HG03159 (cell line): ENCODE results near the gene PGLYRP4.
"Not testable (repeated sequence)": the region's sequence is repeated elsewhere in the genome, so short reads cannot be mapped to it uniquely, and the experiment has no call there.

Experiments
- ATAC-seq: cut with Tn5 transposase; IDR thresholded peaks from one replicate; pipeline ENCODE4 v1.9.1; 2021; ENCODE audit warnings: mild to moderate bottlenecking, moderate library complexity; ENCODE audit not compliant: unreplicated experiment

The PGLYRP4 gene

DNA sequence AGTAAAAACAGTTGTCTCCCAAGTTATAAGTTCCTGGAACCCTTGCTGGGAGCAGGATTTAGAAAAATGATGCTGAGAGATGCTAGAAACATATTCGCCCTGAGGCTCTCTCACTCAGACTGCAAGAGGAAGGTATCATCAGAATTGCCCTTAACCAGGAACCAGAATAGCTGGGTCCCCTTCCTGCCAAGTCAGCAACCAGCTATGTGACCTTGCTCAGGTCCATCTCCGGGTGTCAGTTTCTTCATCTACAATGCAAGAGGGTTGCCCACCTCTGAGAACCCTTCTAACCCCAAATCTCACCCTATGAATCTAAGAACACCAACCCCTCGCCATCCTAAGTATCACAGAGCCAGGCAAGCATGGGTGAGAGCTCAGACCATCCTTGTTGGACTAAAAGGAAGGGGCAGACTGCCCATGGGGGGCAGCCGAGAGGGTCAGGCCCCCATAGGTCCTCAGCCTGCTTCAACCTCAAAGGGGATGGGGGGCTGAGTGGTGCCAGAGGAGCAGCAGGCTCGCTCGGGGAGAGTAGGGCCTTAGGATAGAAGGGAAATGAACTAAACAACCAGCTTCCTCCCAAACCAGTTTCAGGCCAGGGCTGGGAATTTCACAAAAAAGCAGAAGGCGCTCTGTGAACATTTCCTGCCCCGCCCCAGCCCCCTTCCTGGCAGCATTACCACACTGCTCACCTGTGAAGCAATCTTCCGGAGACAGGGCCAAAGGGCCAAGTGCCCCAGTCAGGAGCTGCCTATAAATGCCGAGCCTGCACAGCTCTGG, 8.6 kb upstream of the PGLYRP4 start:
- ATAC-seq: no peak

DNA sequence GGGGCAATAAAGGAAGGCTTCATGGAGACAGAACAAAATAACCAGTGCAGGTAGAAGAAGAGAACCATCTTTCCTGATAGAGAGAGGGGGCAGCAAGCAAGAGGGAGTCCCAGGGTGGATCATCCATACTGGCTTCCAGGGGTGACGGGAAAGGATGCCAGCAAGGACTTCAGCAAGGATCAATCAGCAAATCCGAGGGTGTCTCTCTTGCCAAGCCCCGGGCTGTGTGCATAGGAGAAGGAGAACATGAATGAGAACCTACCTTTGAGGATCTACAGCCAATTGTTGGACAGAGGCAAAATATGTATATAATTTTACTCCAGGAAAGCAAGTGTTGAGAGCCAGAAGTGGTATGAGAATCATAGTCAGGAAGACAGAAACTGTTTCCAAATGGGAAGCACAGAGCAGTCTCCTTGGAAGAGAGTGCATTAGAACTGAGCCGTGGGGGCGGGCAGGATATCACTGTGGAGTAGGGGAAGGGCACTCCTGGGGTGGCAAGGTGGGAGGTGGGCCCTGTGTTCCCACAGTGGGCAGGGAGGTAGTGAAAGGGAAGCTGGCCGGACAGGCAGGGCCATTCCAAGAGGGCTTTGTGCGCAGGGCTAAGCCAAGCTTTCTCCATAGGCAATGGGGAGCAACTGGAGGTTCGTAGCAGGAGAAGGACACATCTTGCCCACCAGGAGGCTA, 7.9 kb upstream of the PGLYRP4 start:
- ATAC-seq: no peak

DNA sequence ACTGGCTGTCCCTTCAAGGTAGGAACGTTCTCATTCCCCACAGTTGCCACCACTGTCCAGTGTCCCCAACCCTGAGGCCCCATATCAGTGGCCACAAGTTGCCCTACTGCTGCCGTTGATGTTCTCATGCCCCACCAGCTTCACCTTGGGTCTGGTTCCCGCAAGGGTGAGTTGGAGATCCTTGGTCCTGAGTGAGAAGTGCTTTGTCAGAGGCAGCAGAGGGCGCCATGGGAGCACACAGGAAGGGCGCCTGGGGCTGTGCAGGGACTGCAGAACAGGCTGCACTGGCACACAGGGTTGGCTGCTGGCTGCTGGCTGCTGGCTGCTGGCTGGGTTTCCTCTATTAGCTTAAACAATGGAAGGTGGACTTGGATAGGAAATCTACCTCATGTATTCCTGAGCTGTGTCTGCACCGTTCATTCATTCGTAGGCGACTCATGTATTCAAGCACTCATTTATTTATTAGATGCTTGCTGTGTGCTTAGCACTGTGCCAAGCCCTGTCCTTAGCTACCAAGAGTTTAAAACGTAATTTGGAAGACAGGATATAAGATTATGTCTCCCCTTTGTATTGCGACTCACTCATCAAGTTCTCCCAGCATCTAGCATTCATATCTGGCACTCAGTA, 6.9 kb upstream of the PGLYRP4 start:
- ATAC-seq: no peak

DNA sequence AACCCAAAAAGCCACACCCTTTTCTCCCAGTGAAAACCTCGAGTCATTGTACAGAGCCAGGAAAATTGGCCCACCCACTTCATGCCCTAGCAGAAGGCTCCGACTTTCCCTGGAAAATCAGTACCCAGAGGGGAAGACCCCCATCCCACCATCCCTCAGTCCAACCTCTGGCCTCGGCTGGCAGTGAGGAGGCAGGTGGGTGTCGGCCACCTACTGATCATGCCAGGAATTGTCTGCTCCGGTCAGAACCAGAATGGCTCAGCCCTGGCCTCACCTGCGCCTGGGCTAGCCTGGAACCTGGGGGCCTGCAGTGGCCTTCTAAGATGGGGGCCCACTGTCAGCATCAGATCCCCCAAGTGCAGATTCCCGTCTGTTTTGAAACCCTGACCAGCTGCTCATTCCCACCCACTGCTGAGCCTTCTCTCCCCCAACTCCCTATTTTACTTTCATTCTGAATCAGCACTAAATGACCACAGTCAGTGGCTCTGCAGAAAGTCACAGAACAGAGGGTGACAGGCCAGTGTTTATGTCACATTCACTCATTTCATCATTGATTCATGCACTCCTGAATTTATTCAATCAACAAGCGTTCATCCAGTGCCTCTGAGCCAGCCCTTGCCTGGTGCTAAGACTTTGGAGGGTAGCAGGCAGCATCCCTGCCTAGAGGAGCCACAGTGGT, 6.0 kb upstream of the PGLYRP4 start:
- no peak for ATAC-seq

DNA sequence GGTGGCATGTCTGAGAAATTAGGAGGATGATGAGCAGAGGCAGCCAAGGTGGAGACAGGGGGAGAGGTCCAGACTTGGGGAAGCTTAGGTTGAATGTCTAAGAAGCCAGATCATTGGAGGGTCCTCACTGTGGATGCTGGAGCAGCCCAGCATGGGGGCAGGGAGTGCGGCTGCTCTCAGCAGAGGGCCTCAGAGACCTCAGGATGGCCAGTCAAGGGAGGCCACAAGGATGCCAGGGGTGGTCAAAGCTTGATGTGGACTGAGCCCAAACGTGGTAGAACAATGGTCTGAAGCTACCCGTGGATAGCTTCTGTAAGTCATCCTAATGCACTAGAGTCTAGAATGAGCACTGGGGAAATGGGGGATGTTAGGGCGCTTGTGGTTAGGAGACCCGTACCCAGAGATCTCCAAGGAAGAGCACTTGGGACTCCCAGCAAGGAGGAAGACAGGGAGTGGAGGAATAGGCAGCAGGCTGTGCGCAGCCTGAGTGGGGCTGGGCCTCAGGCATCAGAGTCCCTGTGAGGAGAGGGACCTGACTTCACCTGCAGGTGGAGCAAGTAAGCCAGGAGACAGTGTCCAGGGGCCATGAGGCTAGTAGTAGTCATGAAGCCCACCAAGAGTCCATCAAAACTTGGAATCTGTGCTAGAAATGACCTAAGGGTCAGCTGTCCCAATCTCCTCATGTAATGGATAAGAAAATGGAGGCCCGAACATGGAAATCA, 4.7 kb upstream of the PGLYRP4 start:
- no peak for ATAC-seq

DNA sequence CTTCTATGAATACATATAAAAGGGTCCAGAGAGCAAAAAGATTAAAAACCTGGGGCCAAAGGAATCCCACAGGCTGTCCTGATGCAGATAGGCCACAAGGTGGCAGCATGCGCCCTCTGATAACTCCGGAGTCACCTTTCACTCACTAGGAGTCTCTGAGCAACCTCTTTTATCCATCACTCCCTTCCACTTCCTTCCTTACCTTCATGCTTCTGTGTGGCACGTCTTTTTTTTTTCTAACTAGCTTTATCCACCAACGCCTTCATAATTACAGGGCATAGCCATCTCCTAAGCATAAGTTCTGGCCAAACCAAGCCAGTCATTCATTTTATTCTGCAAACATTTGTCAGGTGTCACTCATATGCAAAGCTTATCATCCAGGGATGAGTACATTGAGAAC, 3.9 kb upstream of the PGLYRP4 start:
- no peak for ATAC-seq

DNA sequence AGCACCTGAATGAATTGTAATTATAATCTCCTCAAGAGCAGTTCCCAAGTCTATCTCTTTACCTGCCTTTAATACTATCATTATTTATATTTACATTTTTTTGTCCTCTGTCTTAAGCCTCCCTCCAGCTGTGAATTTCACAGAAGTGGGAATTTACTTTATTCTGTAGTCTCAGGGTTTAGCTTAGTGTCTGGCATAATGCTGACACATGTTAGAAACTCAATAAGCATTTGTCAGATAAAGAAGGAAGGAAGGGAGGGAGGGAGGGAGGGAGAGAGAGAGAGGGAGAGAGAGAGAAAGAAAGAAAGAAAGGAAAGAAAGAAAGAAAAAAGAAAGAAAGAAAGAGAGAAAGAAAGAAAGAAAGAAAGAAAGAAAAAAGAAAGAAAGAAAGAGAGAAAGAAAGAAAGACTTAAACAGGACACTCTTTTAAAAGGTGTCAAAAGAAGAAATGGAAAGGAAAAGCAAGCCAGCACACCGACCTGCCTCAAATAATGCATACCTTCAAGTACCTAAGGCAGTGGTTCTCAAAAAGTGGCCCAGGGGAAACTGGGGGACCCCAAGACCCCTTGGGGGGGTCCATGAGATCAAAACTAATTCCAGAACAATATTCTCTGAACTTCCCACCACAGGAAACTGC, 1.8 kb upstream of the PGLYRP4 start:
- ATAC-seq: no peak

DNA sequence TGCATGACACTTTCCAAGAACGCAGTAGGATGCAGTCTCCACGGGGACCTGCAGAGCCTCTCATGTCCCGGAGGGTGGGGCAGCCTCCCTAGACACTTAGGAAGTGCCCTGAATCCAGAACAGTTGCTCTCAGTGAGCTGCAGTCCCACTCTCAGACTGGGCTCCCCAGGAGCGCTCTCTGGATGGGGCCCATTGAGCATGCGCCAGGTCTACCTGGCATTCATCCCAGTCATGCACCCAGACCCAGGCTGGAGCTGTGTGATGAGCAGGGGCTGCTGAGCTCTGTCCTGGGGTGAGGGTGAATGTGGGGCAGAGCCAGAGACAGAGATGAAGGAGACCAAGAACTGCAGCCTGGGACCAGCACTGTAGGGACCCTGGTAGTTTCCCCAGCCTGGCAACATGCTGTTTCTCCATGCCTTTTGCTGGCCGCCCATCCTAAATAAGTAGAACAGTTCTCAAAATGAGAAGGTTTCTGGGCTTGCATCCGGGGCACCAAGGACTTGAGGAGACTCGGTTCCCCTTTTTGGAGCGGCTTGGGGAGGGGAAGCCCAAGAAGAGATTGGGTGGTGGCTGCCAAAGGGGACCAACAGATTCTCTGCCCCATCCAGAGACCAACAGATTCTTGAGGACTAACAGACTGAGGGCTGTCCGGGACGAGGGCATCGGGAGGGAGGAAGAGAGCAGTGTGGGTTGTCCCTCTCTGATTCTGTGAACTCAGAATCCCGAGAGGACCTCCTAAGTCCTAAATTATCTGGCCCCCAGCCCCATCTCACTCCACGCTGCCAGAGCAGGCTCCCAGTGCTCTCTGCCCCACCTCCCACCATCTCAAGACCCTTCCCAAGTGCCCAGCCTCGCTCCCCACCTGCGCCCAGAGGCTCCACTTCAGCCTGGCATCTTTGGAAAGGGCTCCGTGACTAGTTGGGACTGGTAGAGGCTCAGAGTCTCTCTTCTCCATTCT, 1.0 kb upstream of the PGLYRP4 start:
- ATAC-seq: no peak

DNA sequence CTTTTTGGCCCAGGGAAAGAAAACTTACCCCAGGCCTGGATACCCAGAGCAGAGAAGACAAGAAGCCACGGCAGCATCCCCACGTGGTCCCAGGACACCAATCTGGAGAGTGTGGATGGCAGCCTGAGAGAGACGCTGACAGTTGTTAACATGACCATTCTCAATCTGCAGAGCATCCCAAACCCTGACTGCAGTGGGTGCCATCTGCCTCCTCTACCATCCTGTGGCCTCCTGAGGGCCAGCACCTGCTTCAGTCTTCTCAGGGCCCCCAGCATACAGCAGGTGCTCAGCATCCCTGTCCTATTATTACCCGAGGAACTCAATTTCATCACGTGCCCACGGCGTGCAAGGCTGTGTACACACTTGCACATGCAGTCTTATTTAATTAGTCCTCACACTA, 785 bp downstream of the PGLYRP4 start:
- no peak for ATAC-seq

DNA sequence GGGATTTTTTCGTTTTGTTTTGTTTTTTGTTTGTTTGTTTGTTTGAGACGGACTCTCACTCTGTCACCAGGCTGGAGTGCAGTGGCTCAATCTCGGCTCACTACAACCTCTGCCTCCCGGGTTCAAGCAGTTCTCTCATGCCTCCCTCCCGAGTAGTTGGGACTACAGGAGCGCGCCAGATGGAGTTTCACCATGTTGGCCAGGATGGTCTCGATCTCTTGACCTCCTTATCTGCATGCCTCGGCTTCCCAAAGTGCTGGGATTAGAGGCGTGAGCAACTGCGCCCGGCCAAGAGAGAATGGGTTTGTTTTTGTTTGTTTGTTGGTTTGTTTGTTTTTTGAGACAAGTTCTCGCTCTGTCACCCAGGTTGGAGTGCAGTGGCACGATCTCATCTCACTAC, 1.6 kb downstream of the PGLYRP4 start:
- ATAC-seq: not testable (repeated sequence)

DNA sequence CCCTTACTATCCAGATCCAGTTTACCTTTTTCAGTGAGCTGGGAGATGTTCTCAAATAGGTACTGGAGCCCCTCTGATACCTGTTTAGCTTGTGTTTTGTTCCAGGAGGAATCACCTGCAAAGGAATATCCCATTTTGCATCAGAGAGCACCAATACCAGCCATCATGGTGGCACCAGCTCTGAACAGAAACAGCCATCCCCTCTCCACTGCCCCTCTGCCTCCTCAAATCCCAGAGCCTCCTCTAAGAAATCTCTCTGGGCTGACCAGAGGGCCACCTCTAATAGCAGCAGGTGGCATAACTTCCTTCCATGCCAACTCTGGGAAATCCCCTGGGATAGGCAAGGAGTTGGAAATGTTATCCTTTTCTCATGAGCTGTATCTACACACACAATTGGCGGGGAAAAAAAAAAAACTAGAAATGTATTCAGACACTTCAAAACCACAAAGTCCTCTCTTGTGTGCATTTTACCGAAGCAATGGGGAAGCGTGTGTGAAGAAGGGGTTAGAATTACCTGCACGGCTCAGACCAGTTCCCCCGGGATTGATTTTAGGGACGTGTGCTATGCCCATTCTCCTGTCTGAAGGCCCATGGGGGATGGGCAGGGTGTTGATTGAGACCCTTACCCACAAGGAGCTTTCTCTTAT, 2.4 kb downstream of the PGLYRP4 start:
- ATAC-seq: no peak

DNA sequence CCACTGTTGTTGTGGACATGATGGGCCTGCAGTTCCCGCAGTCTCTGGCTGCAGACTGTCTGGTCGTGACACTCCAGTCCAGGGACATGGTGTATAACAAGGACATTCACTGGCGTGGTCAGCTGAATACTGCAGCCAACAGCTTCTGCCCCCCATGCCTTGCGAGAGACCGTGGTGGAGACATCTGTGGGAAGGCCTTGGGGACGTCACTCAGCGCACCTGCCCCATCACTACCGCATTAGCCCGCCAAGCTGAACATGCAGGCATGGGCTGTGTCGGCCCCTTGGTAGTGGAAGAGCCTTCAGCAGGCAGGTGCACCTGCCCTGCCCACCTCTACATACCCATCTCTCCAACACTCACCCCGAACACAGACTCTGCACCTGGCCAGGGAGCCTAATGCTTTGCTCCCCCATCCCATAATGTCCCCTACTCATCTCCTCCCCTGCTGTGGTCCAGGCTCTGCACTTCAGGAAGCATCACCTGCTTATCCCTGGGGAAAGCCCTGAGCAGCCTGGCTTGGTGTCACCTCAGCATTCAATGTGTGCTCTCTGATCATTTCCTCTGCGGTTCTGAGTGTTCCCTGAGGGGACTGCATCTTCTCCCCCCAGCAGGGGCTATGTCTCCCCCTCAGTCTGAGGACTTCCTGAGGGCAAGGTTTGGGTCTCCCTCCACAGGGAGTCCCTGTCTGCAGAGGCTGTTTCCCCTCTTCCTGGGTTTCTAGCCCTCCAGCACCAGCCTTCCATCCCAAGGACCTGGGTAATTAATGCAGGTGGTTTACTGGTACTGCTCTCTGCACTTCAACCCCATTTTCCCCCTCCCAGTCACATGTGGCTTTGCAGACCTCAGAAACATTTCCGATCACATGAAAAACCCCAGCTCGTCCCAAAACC, 3.2 kb downstream of the PGLYRP4 start:
- no peak for ATAC-seq

DNA sequence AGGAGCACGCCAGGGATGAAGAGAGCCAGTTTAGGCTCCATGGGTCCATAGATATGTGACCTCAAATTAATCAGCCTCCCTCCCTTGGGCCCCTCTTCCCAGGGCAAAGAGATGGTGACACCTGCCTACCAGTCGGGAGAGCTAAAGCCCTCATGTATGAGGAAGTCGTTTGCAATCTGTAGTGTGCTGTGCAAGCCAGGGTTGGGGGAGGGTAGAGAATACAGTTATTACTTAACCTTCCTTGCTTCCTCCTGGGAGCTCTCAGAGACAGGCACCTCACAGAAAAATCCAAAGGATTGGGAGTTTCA, 4.0 kb downstream of the PGLYRP4 start:
- ATAC-seq: no peak

DNA sequence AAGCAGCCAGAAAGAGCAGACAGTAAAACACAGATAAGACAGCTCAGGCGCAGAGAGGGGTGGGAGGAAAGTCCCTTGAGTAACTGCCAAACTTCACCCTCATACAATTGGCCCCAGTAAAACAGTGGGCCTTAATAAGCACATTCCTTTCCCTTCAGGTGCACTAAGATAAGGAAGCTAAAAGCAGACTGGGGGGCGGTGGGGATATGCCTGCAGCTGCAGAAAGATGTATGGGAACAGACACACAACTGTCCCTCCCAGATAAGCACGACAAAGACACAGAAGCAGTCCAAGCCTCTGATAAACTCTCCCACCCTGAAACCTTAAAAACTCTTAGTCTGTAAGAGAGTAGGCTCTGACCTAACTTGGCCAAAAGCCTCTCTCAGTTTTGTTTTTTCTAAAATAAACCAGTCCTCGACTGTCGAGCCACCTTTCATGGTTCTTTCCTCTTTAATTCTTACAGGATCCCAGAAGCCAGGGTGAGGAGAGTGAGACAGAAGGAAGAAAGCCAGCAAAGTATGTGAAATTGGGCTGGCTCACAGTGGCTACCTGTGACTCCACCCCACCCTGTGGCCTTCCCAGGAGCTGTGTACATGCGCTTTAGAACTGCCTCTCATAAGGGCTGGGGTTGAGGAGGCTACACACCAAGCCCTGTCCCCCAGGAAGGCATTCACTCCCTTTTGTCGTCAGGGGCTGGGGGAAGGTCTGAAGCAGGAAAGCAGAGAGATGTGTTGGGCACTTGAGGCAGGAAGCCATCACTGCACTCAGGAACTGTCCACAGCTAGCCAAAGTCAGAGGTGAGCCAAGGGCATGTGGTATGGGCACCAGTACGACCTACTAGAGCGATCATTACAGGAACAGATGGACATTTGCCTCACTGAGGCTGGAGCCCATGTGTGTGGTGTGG, 4.6 kb downstream of the PGLYRP4 start:
- no peak for ATAC-seq

DNA sequence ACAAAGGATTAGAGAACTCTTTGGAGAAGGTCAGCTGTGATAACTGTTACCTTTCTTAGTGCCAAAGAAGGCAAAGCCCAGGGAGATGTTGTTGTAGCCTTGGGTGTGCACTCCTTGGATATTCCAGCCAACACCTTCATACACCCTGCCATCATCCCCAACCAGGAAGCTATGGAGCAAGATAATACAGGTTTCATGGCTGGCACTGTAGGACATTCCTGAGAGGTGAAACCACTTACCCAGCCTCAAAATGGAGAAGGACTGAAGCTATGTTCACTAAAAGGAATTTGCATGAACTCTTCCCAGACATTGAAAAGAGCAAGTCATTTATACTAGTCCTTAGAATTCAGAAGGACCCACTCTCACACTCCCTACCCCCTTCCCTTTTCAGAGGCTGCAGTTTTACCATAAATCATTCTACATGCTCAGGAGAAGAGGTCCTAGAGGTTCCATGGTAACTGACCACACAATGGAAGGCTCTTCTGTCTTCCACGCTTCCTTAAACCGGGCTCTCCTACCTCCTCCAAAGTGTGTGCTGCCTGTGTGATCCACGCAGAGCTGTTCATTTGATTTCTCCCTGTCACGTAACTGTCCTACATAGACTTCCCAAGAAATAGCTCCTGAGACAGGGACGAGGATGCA, 5.5 kb downstream of the PGLYRP4 start:
- no peak for ATAC-seq

DNA sequence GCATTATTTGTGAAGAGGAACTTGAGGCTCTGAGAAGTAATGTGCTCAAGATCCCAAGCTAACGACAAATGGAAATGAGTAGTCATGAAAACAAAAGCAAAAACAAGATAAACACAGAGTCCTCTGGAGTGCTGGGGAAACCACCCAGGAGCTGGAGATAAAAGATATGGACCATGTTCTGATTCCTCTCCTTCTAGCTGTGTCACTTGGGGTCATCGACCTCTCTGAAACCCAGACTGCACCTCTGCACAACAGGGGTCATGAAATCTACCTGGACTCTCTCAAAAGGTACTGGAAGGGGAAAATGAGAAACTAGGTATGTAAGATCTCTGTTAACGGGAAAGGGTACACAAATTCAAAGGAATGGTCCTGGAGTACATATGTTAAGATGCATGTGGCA, 6.5 kb downstream of the PGLYRP4 start:
- ATAC-seq: no peak
